ENCODE measurements around the gene SORT1.

Gene SORT1

GRCh38 chr1:109388884-109389637 is 8.7 kb downstream of the SORT1 start:
- H3K9me3 ChIP-seq (ENCODE audit: low read depth, low read length) = no peaks in the 10 kb centered on the region
- no peak for TF ChIP-seq POLR2AphosphoS5 (IDR thresholded peaks at IDR 0.05; ENCODE audit: borderline replicate concordance, low read depth, low read length)
- no peak for TF ChIP-seq FOXP2 (optimal IDR thresholded peaks at IDR 0.05; ENCODE audit: control extremely low read depth, extremely low read length, insufficient read depth)
- no peak for TF ChIP-seq EZH2 (IDR thresholded peaks at IDR 0.05)
- H3K27ac ChIP-seq = no peak overlapping the region
- H3K4me3 ChIP-seq = no peak overlapping the region
- DNase-seq (ENCODE audit: low read depth, low spot score) = no peak
- H3K9ac ChIP-seq (ENCODE audit: insufficient read length) = no peak overlapping the region
- H3K36me3 ChIP-seq (ENCODE audit: insufficient read depth, low read length) = no peaks in the 10 kb centered on the region

- H3K27ac ChIP-seq = no peak overlapping the region
- TF ChIP-seq EZH2 (IDR thresholded peaks at IDR 0.05) = no peak
- TF ChIP-seq POLR2AphosphoS5 (IDR thresholded peaks at IDR 0.05; ENCODE audit: borderline replicate concordance, low read depth, low read length) = no peak
- TF ChIP-seq FOXP2 (optimal IDR thresholded peaks at IDR 0.05; ENCODE audit: control extremely low read depth, extremely low read length, insufficient read depth) = no peak
- H3K9me3 ChIP-seq (ENCODE audit: low read depth, low read length) = no peaks in the 10 kb centered on the region
Observed at GRCh38 chr1:109388208-109388711, 9.5 kb downstream of the SORT1 start.

GRCh38 chr1:109386054-109386717 is 11.5 kb downstream of the SORT1 start:
- DNase-seq (ENCODE audit: low read depth, low spot score) = no peak
- Histone ChIP-seq H3K27ac (no peak overlapping the region), H3K4me3 (no peak overlapping the region), H3K9ac (ENCODE audit: insufficient read length) (no peak overlapping the region), H3K9me3 (ENCODE audit: low read depth, low read length) (no peaks in the 10 kb centered on the region), H3K36me3 (ENCODE audit: insufficient read depth, low read length) (no peaks in the 10 kb centered on the region)
- TF ChIP-seq POLR2AphosphoS5 (IDR thresholded peaks at IDR 0.05; ENCODE audit: borderline replicate concordance, low read depth, low read length) = no peak
- no peak for TF ChIP-seq EZH2 (IDR thresholded peaks at IDR 0.05)
- TF ChIP-seq FOXP2 (optimal IDR thresholded peaks at IDR 0.05; ENCODE audit: control extremely low read depth, extremely low read length, insufficient read depth) = no peak

More at GRCh38 chr1:109388208-109388711, 9.5 kb downstream of the SORT1 start:
- DNase-seq (ENCODE audit: low read depth, low spot score) = no peak
- no peak overlapping the region for H3K4me3 ChIP-seq
- H3K36me3 ChIP-seq (ENCODE audit: insufficient read depth, low read length) = no peaks in the 10 kb centered on the region
- no peak overlapping the region for H3K9ac ChIP-seq (ENCODE audit: insufficient read length)

GRCh38 chr1:109385417-109385816 is 12.3 kb downstream of the SORT1 start:
- no peaks in the 10 kb centered on the region for H3K9me3 ChIP-seq (ENCODE audit: low read depth, low read length)
- no peak overlapping the region for H3K9ac ChIP-seq (ENCODE audit: insufficient read length)
- no peaks in the 10 kb centered on the region for H3K36me3 ChIP-seq (ENCODE audit: insufficient read depth, low read length)
- TF ChIP-seq EZH2 (IDR thresholded peaks at IDR 0.05) = no peak
- no peak for TF ChIP-seq POLR2AphosphoS5 (IDR thresholded peaks at IDR 0.05; ENCODE audit: borderline replicate concordance, low read depth, low read length)
- no peak for TF ChIP-seq FOXP2 (optimal IDR thresholded peaks at IDR 0.05; ENCODE audit: control extremely low read depth, extremely low read length, insufficient read depth)
- no peak for DNase-seq (ENCODE audit: low read depth, low spot score)
- no peak overlapping the region for H3K4me3 ChIP-seq
- no peak overlapping the region for H3K27ac ChIP-seq

- Histone ChIP-seq H3K9me3 (ENCODE audit: low read depth, low read length) (no peaks in the 10 kb centered on the region), H3K9ac (ENCODE audit: insufficient read length) (no peak overlapping the region)
Observed at GRCh38 chr1:109383854-109384253, 13.9 kb downstream of the SORT1 start.

GRCh38 chr1:109383087-109383779 is 14.5 kb downstream of the SORT1 start:
- Histone ChIP-seq H3K9me3 (ENCODE audit: low read depth, low read length) (no peaks in the 10 kb centered on the region), H3K9ac (ENCODE audit: insufficient read length) (no peak overlapping the region), H3K27ac (no peak overlapping the region), H3K4me3 (no peak overlapping the region), H3K36me3 (ENCODE audit: insufficient read depth, low read length) (no peaks in the 10 kb centered on the region)
- TF ChIP-seq POLR2AphosphoS5 (IDR thresholded peaks at IDR 0.05; ENCODE audit: borderline replicate concordance, low read depth, low read length) = no peak
- no peak for TF ChIP-seq EZH2 (IDR thresholded peaks at IDR 0.05)
- no peak for TF ChIP-seq FOXP2 (optimal IDR thresholded peaks at IDR 0.05; ENCODE audit: control extremely low read depth, extremely low read length, insufficient read depth)
- no peak for DNase-seq (ENCODE audit: low read depth, low spot score)

More at GRCh38 chr1:109383854-109384253, 13.9 kb downstream of the SORT1 start:
- no peak overlapping the region for H3K27ac ChIP-seq
- H3K36me3 ChIP-seq (ENCODE audit: insufficient read depth, low read length) = no peaks in the 10 kb centered on the region
- TF ChIP-seq EZH2 (IDR thresholded peaks at IDR 0.05) (no peak), FOXP2 (optimal IDR thresholded peaks at IDR 0.05; ENCODE audit: control extremely low read depth, extremely low read length, insufficient read depth) (no peak), POLR2AphosphoS5 (IDR thresholded peaks at IDR 0.05; ENCODE audit: borderline replicate concordance, low read depth, low read length) (no peak)
- H3K4me3 ChIP-seq = no peak overlapping the region
- no peak for DNase-seq (ENCODE audit: low read depth, low spot score)

- TF ChIP-seq POLR2AphosphoS5 (IDR thresholded peaks at IDR 0.05; ENCODE audit: borderline replicate concordance, low read depth, low read length) (no peak), FOXP2 (optimal IDR thresholded peaks at IDR 0.05; ENCODE audit: control extremely low read depth, extremely low read length, insufficient read depth) (no peak), EZH2 (IDR thresholded peaks at IDR 0.05) (no peak)
- Histone ChIP-seq H3K9me3 (ENCODE audit: low read depth, low read length) (no peaks in the 10 kb centered on the region), H3K36me3 (ENCODE audit: insufficient read depth, low read length) (no peaks in the 10 kb centered on the region), H3K4me3 (no peak overlapping the region), H3K27ac (no peak overlapping the region), H3K9ac (ENCODE audit: insufficient read length) (no peak overlapping the region)
- DNase-seq (ENCODE audit: low read depth, low spot score) = no peak
Observed at GRCh38 chr1:109381573-109381972, 16.1 kb downstream of the SORT1 start.

- TF ChIP-seq POLR2AphosphoS5 (IDR thresholded peaks at IDR 0.05; ENCODE audit: borderline replicate concordance, low read depth, low read length) (no peak), FOXP2 (optimal IDR thresholded peaks at IDR 0.05; ENCODE audit: control extremely low read depth, extremely low read length, insufficient read depth) (no peak)
- Histone ChIP-seq H3K27ac (no peak overlapping the region), H3K9me3 (ENCODE audit: low read depth, low read length) (no peaks in the 10 kb centered on the region), H3K36me3 (ENCODE audit: insufficient read depth, low read length) (no peaks in the 10 kb centered on the region), H3K9ac (ENCODE audit: insufficient read length) (no peak overlapping the region), H3K4me3 (no peak overlapping the region)
- DNase-seq (ENCODE audit: low read depth, low spot score) = no peak
Observed at GRCh38 chr1:109379907-109380306, 17.8 kb downstream of the SORT1 start.
